Liver (tissue), 9 donors: Measurements from ENCODE around the gene ACSM2B. TPM values are rescaled to one million over a fixed set of nuclear protein-coding genes. Genes with fewer than 3 reads are reported as not detected.

Experiments used
- DNase-seq: peaks from one replicate; pipeline ENCODE4 v3.0.0-alpha.2; 2017; ENCODE audit warnings: low spot score
- H3K27ac ChIP-seq, 2 donors: one replicate each; pipeline ENCODE4 v1.7.0; 2013; ENCODE audit warnings: inconsistent platforms in 2 of 2, low read length in 2 of 2, control low read depth in 1 of 2, low read depth in 1 of 2, mild to moderate bottlenecking in 1 of 2
- H3K27me3 ChIP-seq, 4 donors: one replicate each; pipeline versions ENCODE4 v1.6.1 to v1.7.0; 2013; ENCODE audit warnings: low read length in 3 of 4, inconsistent platforms in 1 of 4, mild to moderate bottlenecking in 1 of 4, moderate library complexity in 1 of 4; ENCODE audit not compliant: control insufficient read depth in 4 of 4, insufficient read depth in 4 of 4
- H3K36me3 ChIP-seq, 4 donors: one replicate each; pipeline versions ENCODE4 v1.6.1 to v1.7.0; 2013; ENCODE audit warnings: low read length in 3 of 4, mild to moderate bottlenecking in 3 of 4, low read depth in 1 of 4, moderate library complexity in 1 of 4; ENCODE audit not compliant: control insufficient read depth in 4 of 4, insufficient read depth in 3 of 4
- H3K4me1 ChIP-seq, 4 donors: one replicate each; pipeline versions ENCODE4 v1.6.1 to v1.7.0; 2013; ENCODE audit warnings: low read length in 3 of 4, mild to moderate bottlenecking in 3 of 4, moderate library complexity in 1 of 4; ENCODE audit not compliant: control insufficient read depth in 4 of 4, insufficient read depth in 4 of 4
- H3K4me3 ChIP-seq, 3 donors: one replicate each; pipeline versions ENCODE4 v1.6.1 to v1.7.0; 2013; ENCODE audit warnings: low read length in 3 of 3, control low read depth in 1 of 3, low read depth in 1 of 3, mild to moderate bottlenecking in 1 of 3
- H3K9ac ChIP-seq, 2 donors: one replicate each; pipeline ENCODE4 v1.7.0; 2013; ENCODE audit warnings: low read length in 2 of 2, mild to moderate bottlenecking in 2 of 2, moderate library complexity in 2 of 2, control low read depth in 1 of 2, low read depth in 1 of 2
- H3K9me3 ChIP-seq, 4 donors: one replicate each; pipeline versions ENCODE4 v1.6.1 to v1.7.0; 2013; ENCODE audit warnings: low read length in 3 of 4; ENCODE audit not compliant: control insufficient read depth in 4 of 4
- EGR1 ChIP-seq, 2 donors: IDR thresholded peaks; 2 replicates each; pipeline ENCODE4 v1.6.1; 2016 to 2018; ENCODE audit warnings: antibody characterized with exemption in 2 of 2, low read depth in 2 of 2
- FOXA1 ChIP-seq: IDR thresholded peaks from 2 replicates; pipeline ENCODE4 v1.6.1; 2016; ENCODE audit warnings: antibody characterized with exemption
- FOXA2 ChIP-seq: IDR thresholded peaks from 2 replicates; pipeline ENCODE4 v1.6.1; 2016; ENCODE audit warnings: antibody characterized with exemption
- GABPA ChIP-seq, 2 donors: IDR thresholded peaks in 1 of 2; conservative IDR thresholded peaks in 1 of 2; 2 replicates each; pipeline ENCODE4 v1.6.1; 2016; ENCODE audit warnings: antibody characterized with exemption in 2 of 2, mild to moderate bottlenecking in 1 of 2, moderate library complexity in 1 of 2
- HNF4A ChIP-seq, 2 donors: conservative IDR thresholded peaks; 2 replicates each; pipeline ENCODE4 v1.6.1; 2016; ENCODE audit warnings: antibody characterized with exemption in 2 of 2, mild to moderate bottlenecking in 2 of 2
- HNF4G ChIP-seq: IDR thresholded peaks from 2 replicates; pipeline ENCODE4 v1.6.1; 2016; ENCODE audit warnings: antibody characterized with exemption
- JUND ChIP-seq, 2 donors: IDR thresholded peaks; 2 replicates each; pipeline ENCODE4 v1.6.1; 2016; ENCODE audit warnings: antibody characterized with exemption in 2 of 2
- NR2F2 ChIP-seq: IDR thresholded peaks from 2 replicates; pipeline ENCODE4 v1.6.1; 2016; ENCODE audit warnings: antibody characterized with exemption
- RAD21 ChIP-seq, 2 donors: IDR thresholded peaks; 2 replicates each; pipeline ENCODE4 v1.6.1; 2016; ENCODE audit warnings: antibody characterized with exemption in 2 of 2, mild to moderate bottlenecking in 2 of 2
- RXRA ChIP-seq, 2 donors: IDR thresholded peaks; 2 replicates each; pipeline ENCODE4 v1.6.1; 2017 to 2018; ENCODE audit warnings: antibody characterized with exemption in 2 of 2, mild to moderate bottlenecking in 1 of 2
- SP1 ChIP-seq: IDR thresholded peaks from 2 replicates; pipeline ENCODE4 v1.6.1; 2018; ENCODE audit warnings: antibody characterized with exemption, mild to moderate bottlenecking
- TAF1 ChIP-seq: conservative IDR thresholded peaks from 2 replicates; pipeline ENCODE4 v1.6.1; 2016; ENCODE audit warnings: antibody characterized with exemption, mild to moderate bottlenecking
- YY1 ChIP-seq: IDR thresholded peaks from 2 replicates; pipeline ENCODE4 v1.6.1; 2016; ENCODE audit warnings: antibody characterized with exemption, mild to moderate bottlenecking
- WGBS: extraction: QIAGEN DNeasy Blood & Tissue Kit; methylation state at CpG from one replicate; pipeline ENCODE4 v1.1.7; 2013; 5-methylcytosine and 5-hydroxymethylcytosine counted together
- polyA plus RNA-seq, 2 donors: library from polyadenylated mRNA; stranded (reverse) in 1 of 2; unstranded in 1 of 2; fragments of 200-250 nt in 1 of 2; fragments of >200 nt in 1 of 2; fragmentation: Nextera tagmentation in 1 of 2; extraction: Ambion mirVana in 1 of 2; gene quantifications; one replicate each; pipeline versions ENCODE4 v1.2.1 to v1.2.3, GENCODE V29; 2013 to 2015
- total RNA-seq, 2 donors: library from RNA; depleted of rRNA; stranded (reverse); fragments of >200 nt; gene quantifications; one replicate each; pipeline ENCODE4 v1.2.3, GENCODE V29; 2014
- TF ChIP-seq, protein P1 (sequence below): IDR thresholded peaks from 2 replicates; pipeline ENCODE4 v1.6.1; 2016; ENCODE audit warnings: antibody characterized with exemption
- TF ChIP-seq, protein P2 (sequence below): fragments of 150-350 bp; IDR thresholded peaks from 2 replicates; pipeline ENCODE4 v1.5.1; 2017; ENCODE audit warnings: improper control_type of control experiment, low read depth, low read length; ENCODE audit not compliant: missing input control
- TF ChIP-seq, protein P3 (sequence below): IDR thresholded peaks from 2 replicates; pipeline ENCODE4 v1.6.1; 2016; ENCODE audit warnings: antibody characterized with exemption
- donor health status: healthy.
- donor health status: healthy.
- donor health status: healthy.
- donor health status: healthy.
- donor health status: healthy.

ACSM2B gene
- total and polyA plus RNA-seq, 4 donors: 46.0 to 852 (median 500) TPM

DNA sequence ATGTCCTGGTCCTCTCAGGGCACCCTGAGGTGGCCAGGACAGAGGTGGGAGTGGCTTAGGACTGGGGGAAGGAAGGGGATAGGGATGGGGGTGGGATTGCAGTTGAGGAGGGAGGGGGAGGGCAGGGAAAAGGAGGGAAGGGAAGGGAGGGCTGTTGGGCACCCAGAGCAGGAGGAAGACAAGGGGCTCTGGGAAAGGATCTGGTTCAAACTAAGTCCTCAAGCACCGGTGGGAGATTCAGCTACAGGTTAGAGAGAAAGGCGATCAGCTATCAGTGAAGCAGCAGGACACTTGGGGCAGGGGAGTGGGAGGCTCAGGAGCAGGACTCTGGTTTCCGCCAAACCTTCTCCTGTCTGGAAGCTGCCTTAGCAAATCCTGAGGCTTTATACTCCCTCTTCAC is 44.6 kb upstream of the ACSM2B start:
- Histone ChIP-seq H3K9me3 (no peaks in the 10 kb centered on the region), H3K27ac (no peak overlapping the region), H3K36me3 (no peaks in the 10 kb centered on the region), H3K4me1 (peaks cover 0 to 10% (median 2%) of the 10 kb centered on the region in 4 donors), H3K27me3 (no peaks in the 10 kb centered on the region), H3K9ac (no peak overlapping the region), H3K4me3 (no peak overlapping the region)
- WGBS: 90% methylated on average over 3 of the region's 3 CpGs
- no peak for DNase-seq
- no peak for TF ChIP-seq TAF1
- TF ChIP-seq SP1: no peak
- TF ChIP-seq, protein P1, sequence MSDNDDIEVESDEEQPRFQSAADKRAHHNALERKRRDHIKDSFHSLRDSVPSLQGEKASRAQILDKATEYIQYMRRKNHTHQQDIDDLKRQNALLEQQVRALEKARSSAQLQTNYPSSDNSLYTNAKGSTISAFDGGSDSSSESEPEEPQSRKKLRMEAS: no peak
- TF ChIP-seq JUND (IDR thresholded peaks at IDR 0.05): no peak
- no peak for TF ChIP-seq RXRA (IDR thresholded peaks at IDR 0.05)
- TF ChIP-seq EGR1 (IDR thresholded peaks at IDR 0.05; ENCODE audit: low read depth in 2 of 2): no peak
- no peak for TF ChIP-seq YY1
- TF ChIP-seq, protein P2, sequence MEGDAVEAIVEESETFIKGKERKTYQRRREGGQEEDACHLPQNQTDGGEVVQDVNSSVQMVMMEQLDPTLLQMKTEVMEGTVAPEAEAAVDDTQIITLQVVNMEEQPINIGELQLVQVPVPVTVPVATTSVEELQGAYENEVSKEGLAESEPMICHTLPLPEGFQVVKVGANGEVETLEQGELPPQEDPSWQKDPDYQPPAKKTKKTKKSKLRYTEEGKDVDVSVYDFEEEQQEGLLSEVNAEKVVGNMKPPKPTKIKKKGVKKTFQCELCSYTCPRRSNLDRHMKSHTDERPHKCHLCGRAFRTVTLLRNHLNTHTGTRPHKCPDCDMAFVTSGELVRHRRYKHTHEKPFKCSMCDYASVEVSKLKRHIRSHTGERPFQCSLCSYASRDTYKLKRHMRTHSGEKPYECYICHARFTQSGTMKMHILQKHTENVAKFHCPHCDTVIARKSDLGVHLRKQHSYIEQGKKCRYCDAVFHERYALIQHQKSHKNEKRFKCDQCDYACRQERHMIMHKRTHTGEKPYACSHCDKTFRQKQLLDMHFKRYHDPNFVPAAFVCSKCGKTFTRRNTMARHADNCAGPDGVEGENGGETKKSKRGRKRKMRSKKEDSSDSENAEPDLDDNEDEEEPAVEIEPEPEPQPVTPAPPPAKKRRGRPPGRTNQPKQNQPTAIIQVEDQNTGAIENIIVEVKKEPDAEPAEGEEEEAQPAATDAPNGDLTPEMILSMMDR: no peak
- no peak for TF ChIP-seq RAD21 (IDR thresholded peaks at IDR 0.05)
- no peak for TF ChIP-seq HNF4A (conservative IDR thresholded peaks at IDR 0.05)
- TF ChIP-seq FOXA2: no peak
- TF ChIP-seq GABPA (IDR thresholded peaks at IDR 0.05 in 1 of 2, conservative IDR thresholded peaks at IDR 0.05 in 1 of 2): no peak
- TF ChIP-seq FOXA1: no peak
- TF ChIP-seq NR2F2: no peak
- TF ChIP-seq, protein P3, sequence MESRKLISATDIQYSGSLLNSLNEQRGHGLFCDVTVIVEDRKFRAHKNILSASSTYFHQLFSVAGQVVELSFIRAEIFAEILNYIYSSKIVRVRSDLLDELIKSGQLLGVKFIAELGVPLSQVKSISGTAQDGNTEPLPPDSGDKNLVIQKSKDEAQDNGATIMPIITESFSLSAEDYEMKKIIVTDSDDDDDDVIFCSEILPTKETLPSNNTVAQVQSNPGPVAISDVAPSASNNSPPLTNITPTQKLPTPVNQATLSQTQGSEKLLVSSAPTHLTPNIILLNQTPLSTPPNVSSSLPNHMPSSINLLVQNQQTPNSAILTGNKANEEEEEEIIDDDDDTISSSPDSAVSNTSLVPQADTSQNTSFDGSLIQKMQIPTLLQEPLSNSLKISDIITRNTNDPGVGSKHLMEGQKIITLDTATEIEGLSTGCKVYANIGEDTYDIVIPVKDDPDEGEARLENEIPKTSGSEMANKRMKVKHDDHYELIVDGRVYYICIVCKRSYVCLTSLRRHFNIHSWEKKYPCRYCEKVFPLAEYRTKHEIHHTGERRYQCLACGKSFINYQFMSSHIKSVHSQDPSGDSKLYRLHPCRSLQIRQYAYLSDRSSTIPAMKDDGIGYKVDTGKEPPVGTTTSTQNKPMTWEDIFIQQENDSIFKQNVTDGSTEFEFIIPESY: no peak
- TF ChIP-seq HNF4G: no peak

DNA sequence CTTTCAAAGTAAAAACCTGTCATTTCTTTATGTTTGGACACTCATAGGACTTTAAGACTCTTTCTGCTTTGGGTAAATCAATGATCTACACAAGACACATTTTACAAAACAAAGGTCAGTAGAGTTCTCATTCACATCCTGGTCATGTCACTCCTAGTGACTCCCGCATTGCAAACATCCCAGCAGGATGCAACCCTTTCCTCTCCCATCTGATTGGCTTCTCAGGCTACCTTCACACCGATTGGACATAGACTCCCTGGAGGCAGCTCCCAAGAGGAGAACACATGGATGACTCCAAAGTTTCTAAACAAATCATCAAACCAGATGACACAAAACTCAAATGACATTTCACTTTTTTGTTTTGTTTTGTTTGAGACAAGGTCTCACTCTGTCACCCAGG is 43.8 kb upstream of the ACSM2B start:
- Histone ChIP-seq H3K9me3 (no peaks in the 10 kb centered on the region), H3K4me3 (no peak overlapping the region), H3K4me1 (peaks cover 0 to 10% (median 2%) of the 10 kb centered on the region in 4 donors), H3K36me3 (no peaks in the 10 kb centered on the region), H3K9ac (no peak overlapping the region), H3K27ac (no peak overlapping the region), H3K27me3 (no peaks in the 10 kb centered on the region)
- TF ChIP-seq FOXA2 (no peak), HNF4A (conservative IDR thresholded peaks at IDR 0.05) (peak in 1 of 2 donors; percentile 4), RXRA (IDR thresholded peaks at IDR 0.05) (peak in 1 of 2 donors; percentile 17)
- no peak for DNase-seq
- WGBS: 62% methylated on average over 2 of the region's 2 CpGs

DNA sequence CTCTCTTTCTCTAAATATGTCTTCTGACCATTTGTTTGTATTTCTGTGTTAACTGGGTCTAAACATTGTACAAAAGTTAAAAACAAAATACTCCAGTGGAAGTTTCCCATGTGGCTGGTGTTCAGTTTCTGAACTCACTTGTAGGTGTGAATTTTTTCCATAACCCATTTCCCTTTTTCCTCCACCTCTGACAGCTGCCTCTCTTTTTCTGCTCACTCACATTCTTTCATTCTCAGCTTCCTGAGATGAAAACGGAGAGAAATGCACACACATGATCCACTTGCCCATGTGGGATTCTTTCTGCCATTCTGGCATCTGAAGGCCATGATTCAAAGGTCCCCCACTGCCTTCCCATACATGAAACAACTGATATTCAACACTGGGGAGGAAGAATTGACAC is 41.1 kb upstream of the ACSM2B start:
- Histone ChIP-seq H3K36me3 (no peaks in the 10 kb centered on the region), H3K9me3 (no peaks in the 10 kb centered on the region), H3K4me1 (peaks cover 10 to 34% (median 20%) of the 10 kb centered on the region in 4 donors), H3K9ac (no peak overlapping the region), H3K27me3 (no peaks in the 10 kb centered on the region), H3K4me3 (no peak overlapping the region), H3K27ac (no peak overlapping the region)
- 88% methylated on average over 1 of the region's 1 CpG for WGBS
- TF ChIP-seq NR2F2 (no peak), JUND (IDR thresholded peaks at IDR 0.05) (no peak), SP1 (no peak), HNF4A (conservative IDR thresholded peaks at IDR 0.05) (no peak), RXRA (IDR thresholded peaks at IDR 0.05) (no peak), GABPA (IDR thresholded peaks at IDR 0.05 in 1 of 2, conservative IDR thresholded peaks at IDR 0.05 in 1 of 2) (no peak), TAF1 (no peak)
- DNase-seq: no peak
